Panc1 (cell line): ENCODE data around the gene CMIP. TPM values are rescaled to one million over a fixed set of nuclear protein-coding genes. Genes with fewer than 3 reads are reported as not detected.

ENCODE experiments used
- ATAC-seq: fragments of 200-7000 bp; cut with Tn5 transposase; 2 replicates; pipeline ENCODE4 v1.9.1; 2020; ENCODE audit warnings: mild to moderate bottlenecking, moderate library complexity
- BruUV-seq: library from RNA; stranded (reverse); fragments of 400-500 nt; replicated peaks from 2 replicates; lab custom pipeline; 2021; lab: Mats Ljungman, UMichigan
- CTCF ChIA-PET: fragments of 300-600 bp; sonication (Branson Sonifier 250); formaldehyde crosslinking; loops from one replicate; lab custom pipeline; 2022; ENCODE audit warnings: antibody characterized with exemption; lab: Charles Lee
- POLR2A ChIA-PET: fragments of 300-600 bp; sonication (Branson Sonifier 250); formaldehyde crosslinking; loops from one replicate; lab custom pipeline; 2022; ENCODE audit warnings: antibody characterized with exemption; lab: Charles Lee
- DNase-seq: peaks from one replicate; pipeline ENCODE4 v3.0.0-alpha.2; 2010; ENCODE audit warnings: low read depth, low spot score
- H3K27ac ChIP-seq: 2 replicates; pipeline ENCODE4 v1.5.1; 2011; ENCODE audit warnings: mild to moderate bottlenecking, low read length, inconsistent platforms
- H3K27me3 ChIP-seq: fragments of 200-500 bp; sonication (Bioruptor generic); 2 replicates; pipeline ENCODE4 v1.6.0; 2014; ENCODE audit warnings: low read length, inconsistent platforms; ENCODE audit not compliant: control insufficient read depth, insufficient read depth
- H3K36me3 ChIP-seq: fragments of 200-500 bp; sonication (Bioruptor generic); 2 replicates; pipeline ENCODE4 v1.5.1; 2014; ENCODE audit warnings: inconsistent platforms, mild to moderate bottlenecking, low read length, moderate library complexity; ENCODE audit not compliant: control insufficient read depth, insufficient read depth
- H3K4me1 ChIP-seq: 2 replicates; pipeline ENCODE4 v1.5.1; 2011; ENCODE audit warnings: inconsistent platforms, mild to moderate bottlenecking, low read length, moderate library complexity; ENCODE audit not compliant: control insufficient read depth, insufficient read depth
- H3K4me3 ChIP-seq, 2 experiments: 2 replicates each; pipeline ENCODE4 v1.5.1; 2011 to 2012; ENCODE audit warnings: low read depth in 2 of 2, low read length in 2 of 2, mild to moderate bottlenecking in 2 of 2, inconsistent platforms in 1 of 2, moderate library complexity in 1 of 2
- H3K9me3 ChIP-seq: fragments of 200-500 bp; sonication (Bioruptor generic); 2 replicates; pipeline ENCODE4 v1.5.1; 2014; ENCODE audit warnings: low read depth, mild to moderate bottlenecking, inconsistent platforms, low read length, moderate library complexity; ENCODE audit not compliant: control insufficient read depth, insufficient read depth
- CTCF ChIP-seq: fragments of 450-650 bp; IDR thresholded peaks from 2 replicates; pipeline ENCODE4 v1.5.1; 2017; ENCODE audit warnings: mild to moderate bottlenecking
- POLR2AphosphoS5 ChIP-seq: IDR thresholded peaks from 2 replicates; pipeline ENCODE4 v1.6.1; 2012; ENCODE audit warnings: mild to moderate bottlenecking, low read depth, low read length, moderate library complexity
- REST ChIP-seq, 2 experiments: IDR thresholded peaks; 2 replicates each; pipeline ENCODE4 v1.6.1; 2011 to 2012; ENCODE audit warnings: low read depth in 2 of 2, control low read depth in 1 of 2, low read length in 1 of 2, mild to moderate bottlenecking in 1 of 2, moderate library complexity in 1 of 2; ENCODE audit not compliant: insufficient read depth in 1 of 2
- SIN3A ChIP-seq: IDR thresholded peaks from 2 replicates; pipeline ENCODE4 v1.6.1; 2012; ENCODE audit warnings: low read depth, mild to moderate bottlenecking, low read length, moderate library complexity, borderline replicate concordance; ENCODE audit not compliant: insufficient read depth
- TCF7L2 ChIP-seq: IDR thresholded peaks from 2 replicates; pipeline ENCODE4 v1.6.1; 2011; ENCODE audit warnings: mild to moderate bottlenecking, low read depth, low read length, inconsistent platforms
- in situ Hi-C: cut with HindIII; loops from 2 replicates; pipeline ENCODE4 v1.10.0; 2016; ENCODE audit warnings: low sequenced_read_pairs, low pct_unique_long_range_greater_than_20kb
- intact Hi-C: fragments of 100-400 bp; cut with micrococcal nuclease; formaldehyde crosslinking; loops from one replicate; pipeline ENCODE4 v1.10.0; 2022; ENCODE audit not compliant: unreplicated experiment
- total RNA-seq: library from RNA; stranded (reverse); gene quantifications from one replicate; pipeline ENCODE4 v1.2.1, GENCODE V29; 2021; ENCODE audit not compliant: unreplicated experiment

Gene CMIP
- total RNA-seq, 1 experiment from 2014 or later: 49.7 TPM

GRCh38 chr16:81566086-81567007 is 121.7 kb downstream of the CMIP start:
- POLR2A ChIA-PET: no interaction called here
- BruUV-seq: no TSS peak
- no peak overlapping the region for H3K27ac ChIP-seq
- no peak for TF ChIP-seq TCF7L2
- no peak for TF ChIP-seq SIN3A
- TF ChIP-seq REST (IDR thresholded peaks at IDR 0.05; ENCODE audit: insufficient read depth in 1 of 2, low read depth in 2 of 2, low read length in 1 of 2): no peak
- TF ChIP-seq CTCF: no peak
- no peak for TF ChIP-seq POLR2AphosphoS5
- no peak for DNase-seq
- ATAC-seq: no peak
- CTCF ChIA-PET: no interaction called here
- in situ Hi-C loops: no loop called here
- peaks cover 45% of the 10 kb centered on the region for H3K4me1 ChIP-seq
- intact Hi-C loops: no loop called here
- H3K36me3 ChIP-seq: no peaks in the 10 kb centered on the region
- H3K9me3 ChIP-seq: no peaks in the 10 kb centered on the region
- no peak overlapping the region for H3K4me3 ChIP-seq
- H3K27me3 ChIP-seq: no peaks in the 10 kb centered on the region

- ChIA-PET POLR2A (no interaction called here), CTCF (no interaction called here)
- no TSS peak for BruUV-seq
- Histone ChIP-seq H3K27ac (0 out of 2 replicates have a peak overlapping the region, but pooled peaks have one; percentile 86), H3K4me1 (peaks cover 40% of the 10 kb centered on the region), H3K9me3 (no peaks in the 10 kb centered on the region), H3K36me3 (no peaks in the 10 kb centered on the region), H3K27me3 (no peaks in the 10 kb centered on the region), H3K4me3 (no peak overlapping the region)
- in situ Hi-C loops (no loop called here), intact Hi-C loops (no loop called here)
- DNase-seq (no peak), ATAC-seq (no peak)
- TF ChIP-seq TCF7L2: no peak
- no peak for TF ChIP-seq SIN3A
- no peak for TF ChIP-seq POLR2AphosphoS5
- no peak for TF ChIP-seq CTCF
- no peak for TF ChIP-seq REST (IDR thresholded peaks at IDR 0.05; ENCODE audit: insufficient read depth in 1 of 2, low read depth in 2 of 2, low read length in 1 of 2)
These were observed 122.5 kb downstream of the CMIP start for GRCh38 chr16:81567087-81567486.
